GM19043 (cell line): ENCODE measurements around the gene PHLPP1.
A peak's percentile ranks its signal among the peaks of the same experiment; 100 is the strongest.
"Not testable (repeated sequence)": the region's sequence is repeated elsewhere in the genome, so short reads cannot be mapped to it uniquely, and the experiment has no call there.

Experiments used
- ATAC-seq: cut with Tn5 transposase; IDR thresholded peaks from one replicate; pipeline ENCODE4 v1.9.1; 2021; ENCODE audit warnings: low read depth; ENCODE audit not compliant: unreplicated experiment

PHLPP1 gene

GRCh38 chr18:62799977-62800376, 84.6 kb downstream of the PHLPP1 start:
- no peak for ATAC-seq

GRCh38 chr18:62802523-62802922, 87.2 kb downstream of the PHLPP1 start:
- ATAC-seq, result no peak

GRCh38 chr18:62807396-62807795, 92.1 kb downstream of the PHLPP1 start:
- ATAC-seq, result no peak

- no peak for ATAC-seq
Measured at GRCh38 chr18:62808123-62808522, 92.8 kb downstream of the PHLPP1 start.

GRCh38 chr18:62809445-62809844, 94.1 kb downstream of the PHLPP1 start:
- not testable (repeated sequence) for ATAC-seq

GRCh38 chr18:62809900-62810299, 94.6 kb downstream of the PHLPP1 start:
- ATAC-seq, result no peak

- ATAC-seq, result no peak
Measured at GRCh38 chr18:62810682-62811081, 95.3 kb downstream of the PHLPP1 start.

GRCh38 chr18:62811674-62812073, 96.3 kb downstream of the PHLPP1 start:
- no peak for ATAC-seq

GRCh38 chr18:62812242-62812641, 96.9 kb downstream of the PHLPP1 start:
- no peak for ATAC-seq

- ATAC-seq, result no peak
Measured at GRCh38 chr18:62812876-62813275, 97.5 kb downstream of the PHLPP1 start.

- no peak for ATAC-seq
Measured at GRCh38 chr18:62814132-62814759, 98.9 kb downstream of the PHLPP1 start.

- no peak for ATAC-seq
Measured at GRCh38 chr18:62825382-62825781, 110.0 kb downstream of the PHLPP1 start.

GRCh38 chr18:62827397-62827796, 112.1 kb downstream of the PHLPP1 start:
- no peak for ATAC-seq

GRCh38 chr18:62828091-62828640, 112.8 kb downstream of the PHLPP1 start:
- ATAC-seq, result no peak

GRCh38 chr18:62828852-62829251, 113.5 kb downstream of the PHLPP1 start:
- ATAC-seq, result no peak

- no peak for ATAC-seq
Measured at GRCh38 chr18:62829936-62830335, 114.6 kb downstream of the PHLPP1 start.

GRCh38 chr18:62832282-62832681, 116.9 kb downstream of the PHLPP1 start:
- ATAC-seq, result no peak

GRCh38 chr18:62833494-62833893, 118.2 kb downstream of the PHLPP1 start:
- no peak for ATAC-seq

- no peak for ATAC-seq
Measured at GRCh38 chr18:62834715-62835114, 119.4 kb downstream of the PHLPP1 start.

GRCh38 chr18:62837011-62837410, 121.7 kb downstream of the PHLPP1 start:
- ATAC-seq, result no peak

- peak; percentile 93 for ATAC-seq
Measured at GRCh38 chr18:62838475-62839098, 123.2 kb downstream of the PHLPP1 start.
